ENCODE results near the gene LRRC3C.

The LRRC3C gene

GRCh38 chr17:39921323-39921722, 6.2 kb upstream of the LRRC3C start:
- Histone ChIP-seq H3K9me3 (no peaks in the 10 kb centered on the region), H3K4me1 (peaks cover 0 to 25% (median 8%) of the 10 kb centered on the region in 4 donors), H3K4me3 (no peak overlapping the region), H3K36me3 (peaks cover 14 to 62% (median 50%) of the 10 kb centered on the region in 3 donors), H3K27me3 (no peaks in the 10 kb centered on the region), H3K27ac (no peak overlapping the region)
- no peak for DNase-seq
- intact Hi-C loops (cut with DNase I; ENCODE audit: low total_unique reads) = no loop called here
- no peak for TF ChIP-seq CTCF (IDR thresholded peaks at IDR 0.05)

- no peaks in the 10 kb centered on the region for H3K27me3 ChIP-seq
- peaks cover 14 to 56% (median 50%) of the 10 kb centered on the region in 3 donors for H3K36me3 ChIP-seq
- H3K27ac ChIP-seq = no peak overlapping the region
- no peak for DNase-seq
- H3K4me3 ChIP-seq = no peak overlapping the region
- no peaks in the 10 kb centered on the region for H3K9me3 ChIP-seq
- no peak for TF ChIP-seq CTCF (IDR thresholded peaks at IDR 0.05)
- intact Hi-C loops (cut with DNase I; ENCODE audit: low total_unique reads) = no loop called here
- H3K4me1 ChIP-seq = peaks cover 0 to 32% (median 15%) of the 10 kb centered on the region in 4 donors
These were observed 5.5 kb upstream of the LRRC3C start for GRCh38 chr17:39922006-39922405.

- no peaks in the 10 kb centered on the region for H3K9me3 ChIP-seq
- H3K36me3 ChIP-seq = peaks cover 14 to 55% (median 50%) of the 10 kb centered on the region in 3 donors
- no peak overlapping the region for H3K4me3 ChIP-seq
- no peak for DNase-seq
- peaks cover 0 to 39% (median 19%) of the 10 kb centered on the region in 4 donors for H3K4me1 ChIP-seq
- no peak for TF ChIP-seq CTCF (IDR thresholded peaks at IDR 0.05)
- H3K27me3 ChIP-seq = no peaks in the 10 kb centered on the region
- intact Hi-C loops (cut with DNase I; ENCODE audit: low total_unique reads) = no loop called here
- H3K27ac ChIP-seq = no peak overlapping the region
These were observed 4.3 kb upstream of the LRRC3C start for GRCh38 chr17:39923230-39923629.

GRCh38 chr17:39923836-39924690, 3.5 kb upstream of the LRRC3C start:
- TF ChIP-seq CTCF (IDR thresholded peaks at IDR 0.05) = no peak
- H3K4me1 ChIP-seq = peaks cover 0 to 47% (median 27%) of the 10 kb centered on the region in 4 donors
- DNase-seq = no peak
- H3K27me3 ChIP-seq = no peaks in the 10 kb centered on the region
- no peak overlapping the region for H3K27ac ChIP-seq
- H3K9me3 ChIP-seq = no peaks in the 10 kb centered on the region
- intact Hi-C loops (cut with DNase I; ENCODE audit: low total_unique reads) = no loop called here
- peaks cover 14 to 52% (median 46%) of the 10 kb centered on the region in 3 donors for H3K36me3 ChIP-seq
- H3K4me3 ChIP-seq = no peak overlapping the region

GRCh38 chr17:39924691-39925055, 2.9 kb upstream of the LRRC3C start:
- TF ChIP-seq CTCF (IDR thresholded peaks at IDR 0.05) = no peak
- no peaks in the 10 kb centered on the region for H3K27me3 ChIP-seq
- intact Hi-C loops (cut with DNase I; ENCODE audit: low total_unique reads) = no loop called here
- peaks cover 14 to 47% (median 43%) of the 10 kb centered on the region in 3 donors for H3K36me3 ChIP-seq
- H3K9me3 ChIP-seq = no peaks in the 10 kb centered on the region
- H3K4me1 ChIP-seq = peaks cover 0 to 49% (median 29%) of the 10 kb centered on the region in 4 donors
- H3K27ac ChIP-seq = no peak overlapping the region
- no peak for DNase-seq
- H3K4me3 ChIP-seq = no peak overlapping the region
